K562 (cell line): Measurements from ENCODE around the gene FOXB2.

Source experiments
- CREM ChIP-seq: IDR thresholded peaks from 2 replicates; pipeline ENCODE4 v1.6.1; 2014; ENCODE audit warnings: antibody characterized with exemption, low read depth
- MAFF ChIP-seq: IDR thresholded peaks from 2 replicates; pipeline ENCODE4 v1.6.1; 2012; ENCODE audit warnings: low read length, improper control_type of control experiment
- PHB ChIP-seq: fragments of 250-450 bp; sonication (Bioruptor Pico); IDR thresholded peaks from 2 replicates; pipeline ENCODE4 v1.5.0; 2021
- RAD51 ChIP-seq: fragments of 450-650 bp; IDR thresholded peaks from 2 replicates; pipeline ENCODE4 v1.7.1; 2016; ENCODE audit warnings: low read depth, mild to moderate bottlenecking, borderline replicate concordance
- ZNF24 ChIP-seq: fragments of 450-650 bp; IDR thresholded peaks from 2 replicates; pipeline ENCODE4 v1.6.1; 2016
- TF ChIP-seq, protein P1 (sequence below), 3 experiments: IDR thresholded peaks in 2 of 3; conservative IDR thresholded peaks in 1 of 3; 2 replicates each; pipeline ENCODE4 v1.5.1; 2011 to 2012; ENCODE audit warnings: low read length in 3 of 3, mild to moderate bottlenecking in 3 of 3, control low read depth in 2 of 3, improper control_type of control experiment in 1 of 3, inconsistent platforms in 1 of 3, low read depth in 1 of 3, mixed read lengths in 1 of 3, moderate library complexity in 1 of 3; ENCODE audit not compliant: insufficient read depth in 2 of 3
- TF ChIP-seq, protein P2 (sequence below): fragments of 250-450 bp; sonication (Bioruptor Pico); IDR thresholded peaks from 2 replicates; pipeline ENCODE4 v1.8.0; 2021; ENCODE audit warnings: moderate library complexity, mild to moderate bottlenecking, inconsistent platforms

DNA sequence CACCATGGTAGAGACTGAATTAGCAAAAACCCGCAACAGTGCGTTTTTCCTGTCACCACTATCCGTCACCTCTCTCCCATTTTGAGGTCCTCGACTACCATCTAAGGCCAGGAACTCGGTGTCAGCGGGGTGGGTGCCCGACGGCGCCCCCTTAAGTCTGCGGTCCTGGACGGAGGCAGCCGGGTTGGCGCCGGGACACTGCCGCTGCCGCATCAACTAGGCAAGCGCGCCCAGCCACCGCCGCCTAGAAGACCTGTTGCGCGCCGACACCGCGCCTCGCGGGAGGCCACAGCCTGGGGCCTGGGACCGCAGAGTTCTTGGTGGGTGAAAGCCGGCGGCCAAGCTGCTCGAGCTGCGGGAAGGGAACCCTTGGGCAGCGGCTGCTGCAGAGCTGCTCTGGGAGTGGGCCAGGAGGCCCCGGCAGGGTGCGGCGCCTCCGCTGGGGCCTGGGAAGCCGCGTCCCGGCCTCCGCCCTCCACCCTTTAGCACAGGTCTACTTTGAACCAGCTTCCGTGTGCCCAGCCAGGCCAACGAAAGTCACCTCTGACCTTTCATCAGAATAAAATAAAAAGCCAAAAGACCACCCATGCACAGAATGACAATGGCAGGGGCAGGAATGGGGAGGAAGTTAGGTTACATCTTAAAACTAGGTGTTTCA lies 3.5 kb downstream of the FOXB2 start:
- no peak for TF ChIP-seq MAFF
- no peak for TF ChIP-seq ZNF24
- TF ChIP-seq RAD51, result no peak
- TF ChIP-seq, protein P1, sequence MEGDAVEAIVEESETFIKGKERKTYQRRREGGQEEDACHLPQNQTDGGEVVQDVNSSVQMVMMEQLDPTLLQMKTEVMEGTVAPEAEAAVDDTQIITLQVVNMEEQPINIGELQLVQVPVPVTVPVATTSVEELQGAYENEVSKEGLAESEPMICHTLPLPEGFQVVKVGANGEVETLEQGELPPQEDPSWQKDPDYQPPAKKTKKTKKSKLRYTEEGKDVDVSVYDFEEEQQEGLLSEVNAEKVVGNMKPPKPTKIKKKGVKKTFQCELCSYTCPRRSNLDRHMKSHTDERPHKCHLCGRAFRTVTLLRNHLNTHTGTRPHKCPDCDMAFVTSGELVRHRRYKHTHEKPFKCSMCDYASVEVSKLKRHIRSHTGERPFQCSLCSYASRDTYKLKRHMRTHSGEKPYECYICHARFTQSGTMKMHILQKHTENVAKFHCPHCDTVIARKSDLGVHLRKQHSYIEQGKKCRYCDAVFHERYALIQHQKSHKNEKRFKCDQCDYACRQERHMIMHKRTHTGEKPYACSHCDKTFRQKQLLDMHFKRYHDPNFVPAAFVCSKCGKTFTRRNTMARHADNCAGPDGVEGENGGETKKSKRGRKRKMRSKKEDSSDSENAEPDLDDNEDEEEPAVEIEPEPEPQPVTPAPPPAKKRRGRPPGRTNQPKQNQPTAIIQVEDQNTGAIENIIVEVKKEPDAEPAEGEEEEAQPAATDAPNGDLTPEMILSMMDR (IDR thresholded peaks at IDR 0.05 in 2 of 3, conservative IDR thresholded peaks at IDR 0.05 in 1 of 3; ENCODE audit: insufficient read depth in 2 of 3, low read depth in 1 of 3, low read length in 3 of 3), result no peak
- TF ChIP-seq CREM, result no peak
- TF ChIP-seq, protein P2, sequence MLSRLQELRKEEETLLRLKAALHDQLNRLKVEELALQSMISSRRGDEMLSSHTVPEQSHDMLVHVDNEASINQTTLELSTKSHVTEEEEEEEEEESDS (CRISPR knock-in tag), result no peak
- TF ChIP-seq PHB, result no peak
